Measurements from ENCODE around the gene RLBP1. TPM values are rescaled to one million over a fixed set of nuclear protein-coding genes. Genes with fewer than 3 reads are reported as not detected.
"Not testable (repeated sequence)": the region's sequence is repeated elsewhere in the genome, so short reads cannot be mapped to it uniquely, and the experiment has no call there.

RLBP1 gene
- total RNA-seq: not detected in 2 replicates
- long read RNA-seq: 0 reads

GRCh38 chr15:89221543-89221942 is at the start of gene RLBP1:
TSS of gene RLBP1 (minus strand) at chr15:89221579. CDS start at chr15:89218975, 2,604 bp downstream.
- Mint-ChIP-seq H3K27ac (no peak within 1 kb of the TSS), H3K27me3 (peaks cover 10% of the 10 kb centered on the region), H3K4me3 (ENCODE audit: low read depth) (no peak within 1 kb of the TSS), H3K4me1 (ENCODE audit: low read depth) (no peaks in the 10 kb centered on the region), H3K9me3 (ENCODE audit: low read depth) (no peaks in the 10 kb centered on the region), H3K36me3 (ENCODE audit: insufficient read depth) (no peaks in the 10 kb centered on the region)
- TF ChIP-seq CTCF (IDR thresholded peaks at IDR 0.05; ENCODE audit: unreplicated experiment): no peak
- DNase-seq (ENCODE audit: low spot score, unreplicated experiment): no peak

GRCh38 chr15:89250142-89250541 is 28.8 kb upstream of the RLBP1 start:
- not testable (repeated sequence) for H3K9me3 Mint-ChIP-seq (ENCODE audit: low read depth); H3K4me1 Mint-ChIP-seq (ENCODE audit: low read depth); DNase-seq (ENCODE audit: low spot score, unreplicated experiment); H3K27me3 Mint-ChIP-seq; H3K27ac Mint-ChIP-seq; H3K4me3 Mint-ChIP-seq (ENCODE audit: low read depth)
- peaks cover 20% of the 10 kb centered on the region for H3K36me3 Mint-ChIP-seq (ENCODE audit: insufficient read depth)

- no peak overlapping the region for H3K27ac Mint-ChIP-seq
- H3K36me3 Mint-ChIP-seq (ENCODE audit: insufficient read depth): peaks cover 20% of the 10 kb centered on the region
- no peak overlapping the region for H3K4me3 Mint-ChIP-seq (ENCODE audit: low read depth)
- DNase-seq (ENCODE audit: low spot score, unreplicated experiment): no peak
- no peaks in the 10 kb centered on the region for H3K27me3 Mint-ChIP-seq
- peaks cover 11% of the 10 kb centered on the region for H3K4me1 Mint-ChIP-seq (ENCODE audit: low read depth)
- H3K9me3 Mint-ChIP-seq (ENCODE audit: low read depth): peaks cover 3% of the 10 kb centered on the region
- TF ChIP-seq CTCF (IDR thresholded peaks at IDR 0.05; ENCODE audit: unreplicated experiment): no peak
These were observed 27.2 kb upstream of the RLBP1 start for GRCh38 chr15:89248584-89248983.

- Mint-ChIP-seq H3K27ac (no peak overlapping the region), H3K36me3 (ENCODE audit: insufficient read depth) (peaks cover 20% of the 10 kb centered on the region), H3K9me3 (ENCODE audit: low read depth) (peaks cover 3% of the 10 kb centered on the region), H3K27me3 (no peaks in the 10 kb centered on the region), H3K4me1 (ENCODE audit: low read depth) (peaks cover 15% of the 10 kb centered on the region), H3K4me3 (ENCODE audit: low read depth) (no peak overlapping the region)
- no peak for DNase-seq (ENCODE audit: low spot score, unreplicated experiment)
- no peak for TF ChIP-seq CTCF (IDR thresholded peaks at IDR 0.05; ENCODE audit: unreplicated experiment)
These were observed 26.1 kb upstream of the RLBP1 start for GRCh38 chr15:89247446-89247845.

GRCh38 chr15:89244574-89244903 is 23.2 kb upstream of the RLBP1 start:
- peak overlapping the region; percentile 65 for H3K27ac Mint-ChIP-seq
- no peaks in the 10 kb centered on the region for H3K27me3 Mint-ChIP-seq
- H3K9me3 Mint-ChIP-seq (ENCODE audit: low read depth): peaks cover 4% of the 10 kb centered on the region
- DNase-seq (ENCODE audit: low spot score, unreplicated experiment): no peak
- peak overlapping the region; percentile 85 for H3K4me3 Mint-ChIP-seq (ENCODE audit: low read depth)
- peaks cover 15% of the 10 kb centered on the region for H3K36me3 Mint-ChIP-seq (ENCODE audit: insufficient read depth)
- H3K4me1 Mint-ChIP-seq (ENCODE audit: low read depth): peaks cover 15% of the 10 kb centered on the region
- no peak for TF ChIP-seq CTCF (IDR thresholded peaks at IDR 0.05; ENCODE audit: unreplicated experiment)

GRCh38 chr15:89243691-89244573 is 22.6 kb upstream of the RLBP1 start, which contains the start of gene FANCI:
TSS of gene FANCI (plus strand) at chr15:89243979. CDS start at chr15:89247648, 3,669 bp downstream.
- H3K27me3 Mint-ChIP-seq: no peaks in the 10 kb centered on the region
- peak; percentile 53 for TF ChIP-seq CTCF (IDR thresholded peaks at IDR 0.05; ENCODE audit: unreplicated experiment)
- H3K36me3 Mint-ChIP-seq (ENCODE audit: insufficient read depth): peaks cover 12% of the 10 kb centered on the region
- DNase-seq (ENCODE audit: low spot score, unreplicated experiment): peak; percentile 90
- peaks cover 15% of the 10 kb centered on the region for H3K4me1 Mint-ChIP-seq (ENCODE audit: low read depth)
- H3K4me3 Mint-ChIP-seq (ENCODE audit: low read depth): peak within 1 kb of the TSS; percentile 85
- H3K27ac Mint-ChIP-seq: peak within 1 kb of the TSS; percentile 84
- H3K9me3 Mint-ChIP-seq (ENCODE audit: low read depth): peaks cover 4% of the 10 kb centered on the region

Data from progenitor cell of endocrine pancreas (in vitro differentiated cells).